ENCODE measurements around the gene ANKRD13B. TPM values are rescaled to one million over a fixed set of nuclear protein-coding genes. Genes with fewer than 3 reads are reported as not detected.

The ANKRD13B gene
- total and polyA plus RNA-seq, 2 of the 13 experiments (the other 11 are each of a cell fraction or from before 2014, with no cell fraction given), result 1.7 to 1.8 TPM

DNA sequence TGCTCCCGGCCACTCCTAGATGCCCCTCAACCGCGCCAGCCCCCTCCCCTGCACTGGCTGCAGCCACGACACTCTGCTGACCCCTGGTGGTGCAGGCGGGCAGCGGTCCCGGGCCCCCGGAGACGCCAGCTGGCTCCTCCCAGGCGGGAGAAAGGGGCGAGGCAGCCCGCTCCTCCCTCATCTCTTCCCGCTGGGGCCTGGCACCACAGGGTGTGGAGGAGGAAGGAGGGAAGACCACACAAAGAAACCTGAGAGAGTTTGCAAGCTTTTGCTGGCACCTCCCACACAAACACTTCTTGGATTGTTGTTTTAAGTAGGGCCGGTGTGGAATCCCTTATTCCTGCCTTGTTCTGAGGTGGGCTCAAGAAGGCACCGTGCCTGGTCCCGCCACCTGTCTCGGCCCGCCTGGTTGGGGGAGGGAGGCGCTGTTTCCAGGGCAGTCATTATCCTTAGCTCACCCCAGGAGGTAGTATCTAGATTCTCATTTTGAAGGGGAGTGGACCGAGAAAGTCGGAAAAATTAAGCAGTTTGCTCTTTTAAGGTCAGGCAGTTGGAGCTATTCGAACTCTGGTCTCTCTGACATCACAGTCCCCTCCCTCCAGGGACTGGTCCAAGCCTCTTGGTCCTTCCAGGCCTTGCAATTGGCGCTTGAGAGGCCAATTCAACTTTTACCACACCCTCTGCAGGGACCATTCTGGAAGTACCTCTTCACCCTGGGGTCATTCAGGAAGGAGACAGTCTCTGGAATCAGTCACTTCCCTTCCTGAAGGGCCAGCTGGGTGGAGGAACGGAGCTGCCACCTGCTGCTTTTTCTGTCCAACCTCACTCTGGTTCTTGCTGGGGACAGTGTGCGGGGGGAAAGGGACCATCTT is 959 bp upstream of the ANKRD13B start (continued):
- TF ChIP-seq NCOR1 (IDR thresholded peaks at IDR 0.05; ENCODE audit: borderline replicate concordance, low read length) (no peak), GATAD2A (CRISPR knock-in tag; IDR thresholded peaks at IDR 0.05) (peak; percentile 75; the same call in 1 of the 2 replicates), STAT5B (CRISPR knock-in tag; IDR thresholded peaks at IDR 0.05) (0 out of 2 replicates have a peak, but pooled peaks have one; percentile 54), YEATS4 (CRISPR knock-in tag; IDR thresholded peaks at IDR 0.05; ENCODE audit: borderline replicate concordance) (peak; percentile 64), TOPORS (CRISPR knock-in tag; IDR thresholded peaks at IDR 0.05) (0 out of 2 replicates have a peak, but pooled peaks have one; percentile 15), ZNF121 (CRISPR knock-in tag; IDR thresholded peaks at IDR 0.05) (peak; percentile 16; the same call in 1 of the 2 replicates), RFX3 (CRISPR knock-in tag; IDR thresholded peaks at IDR 0.05) (no peak), GATAD1 (CRISPR knock-in tag; IDR thresholded peaks at IDR 0.05) (peak; percentile 71), ZSCAN25 (CRISPR knock-in tag; IDR thresholded peaks at IDR 0.05) (peak; percentile 100), ATM (IDR thresholded peaks at IDR 0.05; ENCODE audit: borderline replicate concordance) (no peak), HDAC2 (CRISPR knock-in tag; IDR thresholded peaks at IDR 0.05) (peak; percentile 68; the same call in 1 of the 2 replicates), ZNF160 (CRISPR knock-in tag; IDR thresholded peaks at IDR 0.05) (no peak), TGIF2 (CRISPR knock-in tag; IDR thresholded peaks at IDR 0.05) (peak; percentile 65; the same call in 1 of the 2 replicates), HNRNPLL (IDR thresholded peaks at IDR 0.05; ENCODE audit: low read depth, low read length, poor library complexity, severe bottlenecking) (peak; percentile 45), HNF4A (CRISPR knock-in tag; IDR thresholded peaks at IDR 0.05) (peak; percentile 41; the same call in 1 of the 2 replicates), KDM1A (CRISPR knock-in tag; IDR thresholded peaks at IDR 0.05) (no peak), RFX1 (IDR thresholded peaks at IDR 0.05) (no peak), KLF12 (CRISPR knock-in tag; IDR thresholded peaks at IDR 0.05; ENCODE audit: borderline replicate concordance) (0 out of 2 replicates have a peak, but pooled peaks have one; percentile 70), SSRP1 (CRISPR knock-in tag; IDR thresholded peaks at IDR 0.05) (no peak)
- TF ChIP-seq, protein P1, sequence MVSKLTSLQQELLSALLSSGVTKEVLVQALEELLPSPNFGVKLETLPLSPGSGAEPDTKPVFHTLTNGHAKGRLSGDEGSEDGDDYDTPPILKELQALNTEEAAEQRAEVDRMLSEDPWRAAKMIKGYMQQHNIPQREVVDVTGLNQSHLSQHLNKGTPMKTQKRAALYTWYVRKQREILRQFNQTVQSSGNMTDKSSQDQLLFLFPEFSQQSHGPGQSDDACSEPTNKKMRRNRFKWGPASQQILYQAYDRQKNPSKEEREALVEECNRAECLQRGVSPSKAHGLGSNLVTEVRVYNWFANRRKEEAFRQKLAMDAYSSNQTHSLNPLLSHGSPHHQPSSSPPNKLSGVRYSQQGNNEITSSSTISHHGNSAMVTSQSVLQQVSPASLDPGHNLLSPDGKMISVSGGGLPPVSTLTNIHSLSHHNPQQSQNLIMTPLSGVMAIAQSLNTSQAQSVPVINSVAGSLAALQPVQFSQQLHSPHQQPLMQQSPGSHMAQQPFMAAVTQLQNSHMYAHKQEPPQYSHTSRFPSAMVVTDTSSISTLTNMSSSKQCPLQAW (CRISPR knock-in tag; IDR thresholded peaks at IDR 0.05), result peak; percentile 82; the same call in 1 of the 2 replicates
- TF ChIP-seq, protein P2, sequence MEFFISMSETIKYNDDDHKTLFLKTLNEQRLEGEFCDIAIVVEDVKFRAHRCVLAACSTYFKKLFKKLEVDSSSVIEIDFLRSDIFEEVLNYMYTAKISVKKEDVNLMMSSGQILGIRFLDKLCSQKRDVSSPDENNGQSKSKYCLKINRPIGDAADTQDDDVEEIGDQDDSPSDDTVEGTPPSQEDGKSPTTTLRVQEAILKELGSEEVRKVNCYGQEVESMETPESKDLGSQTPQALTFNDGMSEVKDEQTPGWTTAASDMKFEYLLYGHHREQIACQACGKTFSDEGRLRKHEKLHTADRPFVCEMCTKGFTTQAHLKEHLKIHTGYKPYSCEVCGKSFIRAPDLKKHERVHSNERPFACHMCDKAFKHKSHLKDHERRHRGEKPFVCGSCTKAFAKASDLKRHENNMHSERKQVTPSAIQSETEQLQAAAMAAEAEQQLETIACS (CRISPR knock-in tag; IDR thresholded peaks at IDR 0.05), result peak; percentile 39; the same call in 1 of the 2 replicates
- TF ChIP-seq, protein P3, sequence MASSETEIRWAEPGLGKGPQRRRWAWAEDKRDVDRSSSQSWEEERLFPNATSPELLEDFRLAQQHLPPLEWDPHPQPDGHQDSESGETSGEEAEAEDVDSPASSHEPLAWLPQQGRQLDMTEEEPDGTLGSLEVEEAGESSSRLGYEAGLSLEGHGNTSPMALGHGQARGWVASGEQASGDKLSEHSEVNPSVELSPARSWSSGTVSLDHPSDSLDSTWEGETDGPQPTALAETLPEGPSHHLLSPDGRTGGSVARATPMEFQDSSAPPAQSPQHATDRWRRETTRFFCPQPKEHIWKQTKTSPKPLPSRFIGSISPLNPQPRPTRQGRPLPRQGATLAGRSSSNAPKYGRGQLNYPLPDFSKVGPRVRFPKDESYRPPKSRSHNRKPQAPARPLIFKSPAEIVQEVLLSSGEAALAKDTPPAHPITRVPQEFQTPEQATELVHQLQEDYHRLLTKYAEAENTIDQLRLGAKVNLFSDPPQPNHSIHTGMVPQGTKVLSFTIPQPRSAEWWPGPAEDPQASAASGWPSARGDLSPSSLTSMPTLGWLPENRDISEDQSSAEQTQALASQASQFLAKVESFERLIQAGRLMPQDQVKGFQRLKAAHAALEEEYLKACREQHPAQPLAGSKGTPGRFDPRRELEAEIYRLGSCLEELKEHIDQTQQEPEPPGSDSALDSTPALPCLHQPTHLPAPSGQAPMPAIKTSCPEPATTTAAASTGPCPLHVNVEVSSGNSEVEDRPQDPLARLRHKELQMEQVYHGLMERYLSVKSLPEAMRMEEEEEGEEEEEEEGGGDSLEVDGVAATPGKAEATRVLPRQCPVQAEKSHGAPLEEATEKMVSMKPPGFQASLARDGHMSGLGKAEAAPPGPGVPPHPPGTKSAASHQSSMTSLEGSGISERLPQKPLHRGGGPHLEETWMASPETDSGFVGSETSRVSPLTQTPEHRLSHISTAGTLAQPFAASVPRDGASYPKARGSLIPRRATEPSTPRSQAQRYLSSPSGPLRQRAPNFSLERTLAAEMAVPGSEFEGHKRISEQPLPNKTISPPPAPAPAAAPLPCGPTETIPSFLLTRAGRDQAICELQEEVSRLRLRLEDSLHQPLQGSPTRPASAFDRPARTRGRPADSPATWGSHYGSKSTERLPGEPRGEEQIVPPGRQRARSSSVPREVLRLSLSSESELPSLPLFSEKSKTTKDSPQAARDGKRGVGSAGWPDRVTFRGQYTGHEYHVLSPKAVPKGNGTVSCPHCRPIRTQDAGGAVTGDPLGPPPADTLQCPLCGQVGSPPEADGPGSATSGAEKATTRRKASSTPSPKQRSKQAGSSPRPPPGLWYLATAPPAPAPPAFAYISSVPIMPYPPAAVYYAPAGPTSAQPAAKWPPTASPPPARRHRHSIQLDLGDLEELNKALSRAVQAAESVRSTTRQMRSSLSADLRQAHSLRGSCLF (CRISPR knock-in tag; IDR thresholded peaks at IDR 0.05; ENCODE audit: borderline replicate concordance), result no peak
- TF ChIP-seq, protein P4, sequence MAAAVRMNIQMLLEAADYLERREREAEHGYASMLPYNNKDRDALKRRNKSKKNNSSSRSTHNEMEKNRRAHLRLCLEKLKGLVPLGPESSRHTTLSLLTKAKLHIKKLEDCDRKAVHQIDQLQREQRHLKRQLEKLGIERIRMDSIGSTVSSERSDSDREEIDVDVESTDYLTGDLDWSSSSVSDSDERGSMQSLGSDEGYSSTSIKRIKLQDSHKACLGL (CRISPR knock-in tag; IDR thresholded peaks at IDR 0.05), result 0 out of 2 replicates have a peak, but pooled peaks have one; percentile 52

Data from HepG2 (cell line).